Measurements from ENCODE around the gene IP6K1. TPM values are rescaled to one million over a fixed set of nuclear protein-coding genes. Genes with fewer than 3 reads are reported as not detected.

IP6K1 gene
- total RNA-seq, 1 experiment from 2014 or later: 32.2 TPM

- TF ChIP-seq USF1 (CRISPR knock-in tag; IDR thresholded peaks at IDR 0.05) (no peak), GABPB1 (CRISPR knock-in tag; IDR thresholded peaks at IDR 0.05) (no peak), ZNF138 (CRISPR knock-in tag; conservative IDR thresholded peaks at IDR 0.05) (no peak), RELA (CRISPR knock-in tag; IDR thresholded peaks at IDR 0.05; ENCODE audit: borderline replicate concordance) (no peak), CBFB (CRISPR knock-in tag; IDR thresholded peaks at IDR 0.05; ENCODE audit: low read depth) (no peak), ZSCAN18 (CRISPR knock-in tag; IDR thresholded peaks at IDR 0.05) (no peak), IRF1 (CRISPR knock-in tag; IDR thresholded peaks at IDR 0.05) (no peak), EMX1 (CRISPR knock-in tag; IDR thresholded peaks at IDR 0.05) (no peak), NFYB (CRISPR knock-in tag; conservative IDR thresholded peaks at IDR 0.05; ENCODE audit: low read depth) (no peak)
- ChIA-PET POLR2A (no interaction called here), CTCF (interaction anchor here (0.8 to 3.3 kb wide), 2 partner anchors 9 to 128 kb away, joined by 5 to 49 read pairs; no protein-coding TSS in a partner anchor)
- no peaks in the 10 kb centered on the region for H3K4me1 Mint-ChIP-seq
- H3K27ac Mint-ChIP-seq: peak overlapping the region; percentile 30; the same call in 1 of the 2 replicates
- H3K9me3 Mint-ChIP-seq: no peaks in the 10 kb centered on the region
- DNase-seq (ENCODE audit: low spot score) (no peak), ATAC-seq (no peak)
- no peaks in the 10 kb centered on the region; the same call in 1 of the 2 replicates for H3K36me3 Mint-ChIP-seq
- no peak overlapping the region for H3K4me3 Mint-ChIP-seq
- no peaks in the 10 kb centered on the region for H3K27me3 Mint-ChIP-seq (ENCODE audit: low read depth)
These were observed 74.9 kb downstream of the IP6K1 start for GRCh38 chr3:49711489-49711888.

GRCh38 chr3:49709852-49710251 is 76.5 kb downstream of the IP6K1 start:
- TF ChIP-seq ZNF121 (CRISPR knock-in tag; IDR thresholded peaks at IDR 0.05) (peak; percentile 68; the same call in 1 of the 2 replicates), MLX (CRISPR knock-in tag; IDR thresholded peaks at IDR 0.05) (no peak), HMGA2 (CRISPR knock-in tag; IDR thresholded peaks at IDR 0.05) (no peak)
- Mint-ChIP-seq H3K27ac (no peak overlapping the region), H3K4me3 (no peak overlapping the region), H3K4me1 (no peaks in the 10 kb centered on the region), H3K9me3 (no peaks in the 10 kb centered on the region), H3K27me3 (ENCODE audit: low read depth) (no peaks in the 10 kb centered on the region), H3K36me3 (no peaks in the 10 kb centered on the region; the same call in 1 of the 2 replicates)
- POLR2A ChIA-PET: no interaction called here
- CTCF ChIA-PET: no interaction called here
- ATAC-seq (no peak), DNase-seq (ENCODE audit: low spot score) (no peak)

GRCh38 chr3:49707113-49707480 is 79.2 kb downstream of the IP6K1 start:
- no peak for DNase-seq (ENCODE audit: low spot score)
- Mint-ChIP-seq H3K4me3 (no peak overlapping the region), H3K9me3 (no peaks in the 10 kb centered on the region), H3K27me3 (ENCODE audit: low read depth) (no peaks in the 10 kb centered on the region), H3K27ac (no peak overlapping the region), H3K4me1 (peaks cover 8% of the 10 kb centered on the region; the same call in 1 of the 2 replicates), H3K36me3 (no peaks in the 10 kb centered on the region; the same call in 1 of the 2 replicates)
- ATAC-seq: no peak
- POLR2A ChIA-PET: no interaction called here
- CTCF ChIA-PET: no interaction called here
- TF ChIP-seq ZNF281 (CRISPR knock-in tag; IDR thresholded peaks at IDR 0.05) (no peak), PREB (CRISPR knock-in tag; IDR thresholded peaks at IDR 0.05; ENCODE audit: borderline replicate concordance) (no peak), E2F4 (CRISPR knock-in tag; IDR thresholded peaks at IDR 0.05; ENCODE audit: borderline replicate concordance, low read depth) (no peak), ZBTB21 (CRISPR knock-in tag; IDR thresholded peaks at IDR 0.05; ENCODE audit: borderline replicate concordance) (no peak), ETV6 (CRISPR knock-in tag; IDR thresholded peaks at IDR 0.05) (no peak), ZNF416 (CRISPR knock-in tag; IDR thresholded peaks at IDR 0.05) (no peak), GRHL2 (CRISPR knock-in tag; IDR thresholded peaks at IDR 0.05; ENCODE audit: insufficient replicate concordance, severe bottlenecking) (no peak), USF1 (CRISPR knock-in tag; IDR thresholded peaks at IDR 0.05) (no peak), FOXP4 (CRISPR knock-in tag; IDR thresholded peaks at IDR 0.05) (no peak), ZNF219 (CRISPR knock-in tag; IDR thresholded peaks at IDR 0.05; ENCODE audit: borderline replicate concordance) (no peak)
